K562 (cell line): ENCODE results near the gene KCTD6.

Experiments used
- ARID1B ChIP-seq: fragments of 450-650 bp; IDR thresholded peaks from 2 replicates; pipeline ENCODE4 v1.6.1; 2016; ENCODE audit warnings: antibody characterized with exemption, mild to moderate bottlenecking, inconsistent platforms
- CTCF ChIP-seq, 3 experiments: IDR thresholded peaks in 2 of 3; conservative IDR thresholded peaks in 1 of 3; 2 replicates each; pipeline ENCODE4 v1.5.1; 2011 to 2012; ENCODE audit warnings: low read length in 3 of 3, mild to moderate bottlenecking in 3 of 3, control low read depth in 2 of 3, improper control_type of control experiment in 1 of 3, inconsistent platforms in 1 of 3, low read depth in 1 of 3, mixed read lengths in 1 of 3, moderate library complexity in 1 of 3; ENCODE audit not compliant: insufficient read depth in 2 of 3
- E2F1 ChIP-seq: sonication (generic); formaldehyde crosslinking; IDR thresholded peaks from 2 replicates; pipeline ENCODE4 v1.8.1; 2023; ENCODE audit warnings: mild to moderate bottlenecking, missing genetic modification reagents, moderate library complexity
- EP300 ChIP-seq: IDR thresholded peaks from 2 replicates; pipeline ENCODE4 v1.6.1; 2012; ENCODE audit warnings: low read length, improper control_type of control experiment
- EZH2 ChIP-seq: IDR thresholded peaks from 2 replicates; pipeline ENCODE4 v1.6.1; 2012; ENCODE audit warnings: low read depth, mild to moderate bottlenecking, inconsistent platforms, low read length, borderline replicate concordance
- MXI1 ChIP-seq: IDR thresholded peaks from 2 replicates; pipeline ENCODE4 v1.6.1; 2011; ENCODE audit warnings: low read depth, mild to moderate bottlenecking, improper control_type of control experiment, low read length
- POLR2A ChIP-seq: fragments of 450-650 bp; conservative IDR thresholded peaks from 2 replicates; pipeline ENCODE4 v1.6.1; 2016
- RAD21 ChIP-seq, 2 experiments: fragments of 250-450 bp in 1 of 2; fragments of 450-650 bp in 1 of 2; sonication (Bioruptor Pico) in 1 of 2; formaldehyde crosslinking in 1 of 2; IDR thresholded peaks in 1 of 2; conservative IDR thresholded peaks in 1 of 2; 2 replicates each; pipeline versions ENCODE4 v1.4.0 to v1.8.0; 2020 to 2022; ENCODE audit warnings: mild to moderate bottlenecking in 2 of 2, moderate library complexity in 1 of 2
- ZFX ChIP-seq: sonication (generic); formaldehyde crosslinking; IDR thresholded peaks from 2 replicates; pipeline ENCODE4 v1.8.0; 2022; ENCODE audit warnings: mild to moderate bottlenecking, missing genetic modification reagents, moderate library complexity
- ZNF445 ChIP-seq: fragments of 250-450 bp; sonication (Bioruptor Pico); IDR thresholded peaks from 2 replicates; pipeline ENCODE4 v1.4.0; 2020; ENCODE audit warnings: low read depth, mild to moderate bottlenecking, moderate library complexity
- ZNF561 ChIP-seq: fragments of 450-650 bp; formaldehyde crosslinking; conservative IDR thresholded peaks from 2 replicates; pipeline ENCODE4 v1.4.0; 2020; ENCODE audit warnings: mild to moderate bottlenecking, moderate library complexity

GRCh38 chr3:58531555-58531954 lies 39.7 kb downstream of the KCTD6 start:
- TF ChIP-seq EZH2 (no peak), ZFX (CRISPR knock-in tag) (no peak), ARID1B (no peak), EP300 (no peak), MXI1 (no peak), E2F1 (CRISPR knock-in tag) (no peak), CTCF (IDR thresholded peaks at IDR 0.05 in 2 of 3, conservative IDR thresholded peaks at IDR 0.05 in 1 of 3; ENCODE audit: insufficient read depth in 2 of 3, low read depth in 1 of 3, low read length in 3 of 3) (no peak), ZNF561 (CRISPR knock-in tag) (no peak), RAD21 (CRISPR knock-in tag; conservative IDR thresholded peaks at IDR 0.05 in 1 of 2, IDR thresholded peaks at IDR 0.05 in 1 of 2) (no peak), ZNF445 (CRISPR knock-in tag) (no peak), POLR2A (no peak)
